ENCODE measurements around the gene CYBA.

CYBA gene

GRCh38 chr16:88631384-88631783 is 19.5 kb downstream of the CYBA start:
- H3K4me1 ChIP-seq (ENCODE audit: insufficient read depth, low read length), result no peaks in the 10 kb centered on the region
- peaks cover 19% of the 10 kb centered on the region for H3K36me3 ChIP-seq (ENCODE audit: insufficient read depth, low read length)

DNA sequence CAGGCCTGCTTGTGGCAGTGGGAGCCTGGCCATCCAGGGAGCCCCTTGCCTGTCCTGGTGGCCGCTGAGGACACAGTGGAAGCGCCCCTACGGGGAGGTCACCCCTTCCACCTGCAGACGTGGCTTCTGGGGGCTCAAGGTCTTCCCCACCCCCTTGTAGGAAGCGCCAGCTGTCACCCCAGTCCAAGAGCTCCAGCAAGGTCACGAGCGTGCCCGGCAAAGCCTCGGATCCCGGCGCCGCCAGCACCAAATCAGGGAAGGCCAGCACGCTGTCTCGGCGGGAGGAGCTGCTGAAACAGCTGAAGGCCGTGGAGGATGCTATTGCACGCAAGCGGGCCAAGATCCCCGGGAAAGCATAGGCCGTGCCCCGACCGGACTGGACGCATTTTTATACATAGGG is 19.9 kb downstream of the CYBA start:
- Histone ChIP-seq H3K27me3 (ENCODE audit: control insufficient read depth in 1 of 2, insufficient read depth in 2 of 2, low read length in 2 of 2) (peaks cover 0 to 22% of the 10 kb centered on the region in 2 donors), H3K4me1 (ENCODE audit: insufficient read depth, low read length) (no peaks in the 10 kb centered on the region), H3K9me3 (ENCODE audit: low read length) (no peaks in the 10 kb centered on the region), H3K4me3 (ENCODE audit: low read depth in 1 of 2, low read length in 2 of 2) (no peak overlapping the region), H3K36me3 (ENCODE audit: insufficient read depth, low read length) (peaks cover 22% of the 10 kb centered on the region), H3K27ac (ENCODE audit: low read depth, low read length) (no peak overlapping the region), H3K9ac (ENCODE audit: low read length) (no peak overlapping the region)

More at GRCh38 chr16:88631384-88631783, 19.5 kb downstream of the CYBA start:
- Histone ChIP-seq H3K4me3 (ENCODE audit: low read depth in 1 of 2, low read length in 2 of 2) (no peak overlapping the region), H3K27me3 (ENCODE audit: control insufficient read depth in 1 of 2, insufficient read depth in 2 of 2, low read length in 2 of 2) (peaks cover 0 to 27% of the 10 kb centered on the region in 2 donors), H3K27ac (ENCODE audit: low read depth, low read length) (no peak overlapping the region), H3K9ac (ENCODE audit: low read length) (no peak overlapping the region), H3K9me3 (ENCODE audit: low read length) (no peaks in the 10 kb centered on the region)

GRCh38 chr16:88630433-88630832 is 20.4 kb downstream of the CYBA start:
- Histone ChIP-seq H3K36me3 (ENCODE audit: insufficient read depth, low read length) (peaks cover 23% of the 10 kb centered on the region), H3K27ac (ENCODE audit: low read depth, low read length) (no peak overlapping the region), H3K9ac (ENCODE audit: low read length) (no peak overlapping the region), H3K4me1 (ENCODE audit: insufficient read depth, low read length) (no peaks in the 10 kb centered on the region), H3K27me3 (ENCODE audit: control insufficient read depth in 1 of 2, insufficient read depth in 2 of 2, low read length in 2 of 2) (peaks cover 0 to 17% of the 10 kb centered on the region in 2 donors), H3K4me3 (ENCODE audit: low read depth in 1 of 2, low read length in 2 of 2) (no peak overlapping the region), H3K9me3 (ENCODE audit: low read length) (no peaks in the 10 kb centered on the region)

- Histone ChIP-seq H3K27me3 (ENCODE audit: control insufficient read depth in 1 of 2, insufficient read depth in 2 of 2, low read length in 2 of 2) (peaks cover 0 to 11% of the 10 kb centered on the region in 2 donors), H3K9me3 (ENCODE audit: low read length) (no peaks in the 10 kb centered on the region), H3K4me1 (ENCODE audit: insufficient read depth, low read length) (no peaks in the 10 kb centered on the region), H3K36me3 (ENCODE audit: insufficient read depth, low read length) (peaks cover 29% of the 10 kb centered on the region), H3K27ac (ENCODE audit: low read depth, low read length) (no peak overlapping the region), H3K9ac (ENCODE audit: low read length) (no peak overlapping the region), H3K4me3 (ENCODE audit: low read depth in 1 of 2, low read length in 2 of 2) (no peak overlapping the region)
Observed at GRCh38 chr16:88629835-88630234, 21.0 kb downstream of the CYBA start.

DNA sequence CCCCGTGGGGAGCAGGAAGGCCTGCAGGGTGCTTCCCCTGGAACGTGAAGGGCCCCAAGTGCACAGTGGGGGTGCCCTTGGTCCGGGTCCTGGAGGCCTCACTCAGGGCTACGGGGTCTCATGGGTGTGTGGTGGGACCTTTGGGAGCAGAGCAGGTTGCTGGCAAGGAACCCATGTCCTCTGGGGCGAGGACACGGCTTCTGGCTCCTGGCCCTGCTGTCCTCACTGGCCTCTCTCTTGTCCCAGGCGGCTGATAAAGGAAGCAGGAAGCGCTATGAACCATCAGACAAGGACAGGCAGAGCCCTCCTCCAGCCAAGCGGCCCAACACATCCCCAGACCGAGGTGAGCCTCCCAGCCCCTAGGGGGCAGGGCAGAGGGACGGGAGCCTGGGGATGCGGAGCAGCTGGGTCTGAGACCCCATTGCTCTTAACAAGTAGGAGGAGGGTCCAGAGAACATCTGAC is 22.3 kb downstream of the CYBA start:
- Histone ChIP-seq H3K27ac (ENCODE audit: low read depth, low read length) (no peak overlapping the region), H3K4me1 (ENCODE audit: insufficient read depth, low read length) (no peaks in the 10 kb centered on the region), H3K9ac (ENCODE audit: low read length) (no peak overlapping the region), H3K9me3 (ENCODE audit: low read length) (no peaks in the 10 kb centered on the region), H3K36me3 (ENCODE audit: insufficient read depth, low read length) (peaks cover 41% of the 10 kb centered on the region), H3K4me3 (ENCODE audit: low read depth in 1 of 2, low read length in 2 of 2) (no peak overlapping the region), H3K27me3 (ENCODE audit: control insufficient read depth in 1 of 2, insufficient read depth in 2 of 2, low read length in 2 of 2) (no peaks in the 10 kb centered on the region)

GRCh38 chr16:88627531-88628411 is 23.1 kb downstream of the CYBA start:
- H3K36me3 ChIP-seq (ENCODE audit: insufficient read depth, low read length), result peaks cover 48% of the 10 kb centered on the region
- H3K27me3 ChIP-seq (ENCODE audit: control insufficient read depth in 1 of 2, insufficient read depth in 2 of 2, low read length in 2 of 2), result no peaks in the 10 kb centered on the region
- no peak overlapping the region for H3K9ac ChIP-seq (ENCODE audit: low read length)
- H3K4me3 ChIP-seq (ENCODE audit: low read depth in 1 of 2, low read length in 2 of 2), result no peak overlapping the region
- H3K9me3 ChIP-seq (ENCODE audit: low read length), result no peaks in the 10 kb centered on the region
- no peak overlapping the region for H3K27ac ChIP-seq (ENCODE audit: low read depth, low read length)
- no peaks in the 10 kb centered on the region for H3K4me1 ChIP-seq (ENCODE audit: insufficient read depth, low read length)

DNA sequence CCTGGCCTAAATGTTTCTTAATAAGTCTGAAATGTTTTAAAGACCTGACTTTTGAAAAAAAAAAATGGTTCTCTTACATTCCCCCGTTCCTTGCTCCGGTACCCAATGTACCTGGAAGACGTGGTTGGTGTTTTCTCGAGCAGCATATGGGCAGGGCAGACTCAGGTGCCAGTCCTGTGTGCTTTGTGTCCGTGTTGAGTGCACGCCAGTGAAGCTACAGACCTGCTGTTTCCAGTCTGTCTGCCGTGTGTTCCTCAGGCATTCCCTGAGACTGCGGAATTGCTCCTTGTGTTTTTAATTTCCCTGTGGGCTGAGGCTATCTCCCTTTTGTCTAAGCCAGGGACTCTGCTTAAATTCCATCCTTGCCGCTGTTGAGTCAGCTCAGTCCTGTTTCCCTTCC is 24.2 kb downstream of the CYBA start:
- Histone ChIP-seq H3K36me3 (ENCODE audit: insufficient read depth, low read length) (peaks cover 60% of the 10 kb centered on the region), H3K9me3 (ENCODE audit: low read length) (no peaks in the 10 kb centered on the region), H3K4me1 (ENCODE audit: insufficient read depth, low read length) (no peaks in the 10 kb centered on the region), H3K27ac (ENCODE audit: low read depth, low read length) (no peak overlapping the region), H3K27me3 (ENCODE audit: control insufficient read depth in 1 of 2, insufficient read depth in 2 of 2, low read length in 2 of 2) (no peaks in the 10 kb centered on the region), H3K4me3 (ENCODE audit: low read depth in 1 of 2, low read length in 2 of 2) (no peak overlapping the region), H3K9ac (ENCODE audit: low read length) (no peak overlapping the region)

GRCh38 chr16:88624977-88625576 is 25.8 kb downstream of the CYBA start:
- Histone ChIP-seq H3K27ac (ENCODE audit: low read depth, low read length) (no peak overlapping the region), H3K4me1 (ENCODE audit: insufficient read depth, low read length) (no peaks in the 10 kb centered on the region), H3K4me3 (ENCODE audit: low read depth in 1 of 2, low read length in 2 of 2) (no peak overlapping the region), H3K36me3 (ENCODE audit: insufficient read depth, low read length) (peaks cover 60% of the 10 kb centered on the region), H3K9ac (ENCODE audit: low read length) (no peak overlapping the region), H3K27me3 (ENCODE audit: control insufficient read depth in 1 of 2, insufficient read depth in 2 of 2, low read length in 2 of 2) (no peaks in the 10 kb centered on the region), H3K9me3 (ENCODE audit: low read length) (no peaks in the 10 kb centered on the region)

GRCh38 chr16:88624481-88624880 is 26.4 kb downstream of the CYBA start:
- Histone ChIP-seq H3K27me3 (ENCODE audit: control insufficient read depth in 1 of 2, insufficient read depth in 2 of 2, low read length in 2 of 2) (no peaks in the 10 kb centered on the region), H3K4me1 (ENCODE audit: insufficient read depth, low read length) (no peaks in the 10 kb centered on the region), H3K27ac (ENCODE audit: low read depth, low read length) (no peak overlapping the region), H3K36me3 (ENCODE audit: insufficient read depth, low read length) (peaks cover 62% of the 10 kb centered on the region), H3K4me3 (ENCODE audit: low read depth in 1 of 2, low read length in 2 of 2) (no peak overlapping the region), H3K9me3 (ENCODE audit: low read length) (no peaks in the 10 kb centered on the region), H3K9ac (ENCODE audit: low read length) (no peak overlapping the region)

- Histone ChIP-seq H3K27me3 (ENCODE audit: control insufficient read depth in 1 of 2, insufficient read depth in 2 of 2, low read length in 2 of 2) (no peaks in the 10 kb centered on the region), H3K9me3 (ENCODE audit: low read length) (no peaks in the 10 kb centered on the region), H3K4me1 (ENCODE audit: insufficient read depth, low read length) (no peaks in the 10 kb centered on the region), H3K9ac (ENCODE audit: low read length) (no peak overlapping the region), H3K36me3 (ENCODE audit: insufficient read depth, low read length) (peaks cover 68% of the 10 kb centered on the region), H3K27ac (ENCODE audit: low read depth, low read length) (no peak overlapping the region), H3K4me3 (ENCODE audit: low read depth in 1 of 2, low read length in 2 of 2) (no peak overlapping the region)
Observed at GRCh38 chr16:88623858-88624257, 27.0 kb downstream of the CYBA start.

GRCh38 chr16:88622866-88623265 is 28.0 kb downstream of the CYBA start:
- Histone ChIP-seq H3K4me3 (ENCODE audit: low read depth in 1 of 2, low read length in 2 of 2) (no peak overlapping the region), H3K4me1 (ENCODE audit: insufficient read depth, low read length) (no peaks in the 10 kb centered on the region), H3K36me3 (ENCODE audit: insufficient read depth, low read length) (peaks cover 60% of the 10 kb centered on the region), H3K9me3 (ENCODE audit: low read length) (no peaks in the 10 kb centered on the region), H3K9ac (ENCODE audit: low read length) (no peak overlapping the region), H3K27ac (ENCODE audit: low read depth, low read length) (no peak overlapping the region), H3K27me3 (ENCODE audit: control insufficient read depth in 1 of 2, insufficient read depth in 2 of 2, low read length in 2 of 2) (no peaks in the 10 kb centered on the region)
